GM12878 (cell line): Measurements from ENCODE around the gene PLEKHH2. TPM values are rescaled to one million over a fixed set of nuclear protein-coding genes. Genes with fewer than 3 reads are reported as not detected.

Experiments
- CHD2 ChIP-seq: IDR thresholded peaks from 2 replicates; pipeline ENCODE4 v1.6.1; 2011; ENCODE audit warnings: low read depth, low read length, improper control_type of control experiment, borderline replicate concordance
- CTCF ChIP-seq, 3 experiments: IDR thresholded peaks in 2 of 3; conservative IDR thresholded peaks in 1 of 3; 2 replicates each; pipeline ENCODE4 v1.5.1; 2011; ENCODE audit warnings: low read depth in 3 of 3, low read length in 3 of 3, mild to moderate bottlenecking in 3 of 3, control low read depth in 2 of 3, moderate library complexity in 2 of 3, inconsistent platforms in 1 of 3, mixed read lengths in 1 of 3; ENCODE audit not compliant: control insufficient read depth in 2 of 3, insufficient read depth in 1 of 3; ENCODE audit errors: extremely low read depth in 1 of 3
- NFIC ChIP-seq: IDR thresholded peaks from 2 replicates; pipeline ENCODE4 v1.6.1; 2012; ENCODE audit warnings: low read depth, mild to moderate bottlenecking, inconsistent platforms, low read length, moderate library complexity
- NFXL1 ChIP-seq: fragments of 450-650 bp; IDR thresholded peaks from 2 replicates; pipeline ENCODE4 v1.6.1; 2017; ENCODE audit warnings: antibody characterized with exemption, mild to moderate bottlenecking, borderline replicate concordance
- POLR2AphosphoS2 ChIP-seq: IDR thresholded peaks from 2 replicates; pipeline ENCODE4 v1.6.1; 2011; ENCODE audit warnings: low read depth, mild to moderate bottlenecking, low read length, improper control_type of control experiment, moderate library complexity
- polyA plus RNA-seq, 11 experiments: library from polyadenylated mRNA; depleted of rRNA in 4 of 11; unstranded in 6 of 11; stranded (reverse) in 5 of 11; fragments of >200 nt; fragmentation: Nextera tagmentation in 4 of 11; fragmentation: Illumina TruSeq in 1 of 11; extraction: Ambion mirVana in 4 of 11; extraction: Trizol in 1 of 11; gene quantifications; 1 replicate in 1 of 11; 2 replicates in 10 of 11; pipeline versions ENCODE4 v1.2.1 to v1.2.3, GENCODE V29; 2011 to 2016; ENCODE audit warnings: inconsistent platforms in 2 of 11, missing spikeins in 2 of 11, low read depth in 1 of 11
- total RNA-seq, 4 experiments: library from RNA; depleted of rRNA in 3 of 4; stranded (reverse); fragments of >200 nt in 3 of 4; fragmentation: Illumina TruSeq in 1 of 4; extraction: Trizol in 1 of 4; gene quantifications; 2 replicates each; pipeline versions ENCODE4 v1.2.1 to v1.2.3, GENCODE V29; 2013 to 2021
- TF ChIP-seq, protein P1 (sequence below): fragments of 450-650 bp; IDR thresholded peaks from 2 replicates; pipeline ENCODE4 v1.6.1; 2017; ENCODE audit warnings: mild to moderate bottlenecking, moderate library complexity

Gene PLEKHH2
- total and polyA plus RNA-seq, 10 of the 15 experiments (the other 5 are each of a cell fraction or from before 2014, with no cell fraction given) = not detected

- TF ChIP-seq CHD2 = no peak
- TF ChIP-seq CTCF (IDR thresholded peaks at IDR 0.05 in 2 of 3, conservative IDR thresholded peaks at IDR 0.05 in 1 of 3; ENCODE audit: control insufficient read depth in 2 of 3, extremely low read depth in 1 of 3, insufficient read depth in 1 of 3, low read depth in 3 of 3, low read length in 3 of 3) = no peak
- TF ChIP-seq, protein P1, sequence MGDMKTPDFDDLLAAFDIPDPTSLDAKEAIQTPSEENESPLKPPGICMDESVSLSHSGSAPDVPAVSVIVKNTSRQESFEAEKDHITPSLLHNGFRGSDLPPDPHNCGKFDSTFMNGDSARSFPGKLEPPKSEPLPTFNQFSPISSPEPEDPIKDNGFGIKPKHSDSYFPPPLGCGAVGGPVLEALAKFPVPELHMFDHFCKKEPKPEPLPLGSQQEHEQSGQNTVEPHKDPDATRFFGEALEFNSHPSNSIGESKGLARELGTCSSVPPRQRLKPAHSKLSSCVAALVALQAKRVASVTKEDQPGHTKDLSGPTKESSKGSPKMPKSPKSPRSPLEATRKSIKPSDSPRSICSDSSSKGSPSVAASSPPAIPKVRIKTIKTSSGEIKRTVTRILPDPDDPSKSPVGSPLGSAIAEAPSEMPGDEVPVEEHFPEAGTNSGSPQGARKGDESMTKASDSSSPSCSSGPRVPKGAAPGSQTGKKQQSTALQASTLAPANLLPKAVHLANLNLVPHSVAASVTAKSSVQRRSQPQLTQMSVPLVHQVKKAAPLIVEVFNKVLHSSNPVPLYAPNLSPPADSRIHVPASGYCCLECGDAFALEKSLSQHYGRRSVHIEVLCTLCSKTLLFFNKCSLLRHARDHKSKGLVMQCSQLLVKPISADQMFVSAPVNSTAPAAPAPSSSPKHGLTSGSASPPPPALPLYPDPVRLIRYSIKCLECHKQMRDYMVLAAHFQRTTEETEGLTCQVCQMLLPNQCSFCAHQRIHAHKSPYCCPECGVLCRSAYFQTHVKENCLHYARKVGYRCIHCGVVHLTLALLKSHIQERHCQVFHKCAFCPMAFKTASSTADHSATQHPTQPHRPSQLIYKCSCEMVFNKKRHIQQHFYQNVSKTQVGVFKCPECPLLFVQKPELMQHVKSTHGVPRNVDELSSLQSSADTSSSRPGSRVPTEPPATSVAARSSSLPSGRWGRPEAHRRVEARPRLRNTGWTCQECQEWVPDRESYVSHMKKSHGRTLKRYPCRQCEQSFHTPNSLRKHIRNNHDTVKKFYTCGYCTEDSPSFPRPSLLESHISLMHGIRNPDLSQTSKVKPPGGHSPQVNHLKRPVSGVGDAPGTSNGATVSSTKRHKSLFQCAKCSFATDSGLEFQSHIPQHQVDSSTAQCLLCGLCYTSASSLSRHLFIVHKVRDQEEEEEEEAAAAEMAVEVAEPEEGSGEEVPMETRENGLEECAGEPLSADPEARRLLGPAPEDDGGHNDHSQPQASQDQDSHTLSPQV = no peak
- no peak for TF ChIP-seq POLR2AphosphoS2
- TF ChIP-seq NFIC = no peak
- TF ChIP-seq NFXL1 = no peak
These were observed 48.3 kb downstream of the PLEKHH2 start (continued) for GRCh38 chr2:43685357-43685756.
